Stomach (tissue), 9 donors: ENCODE results near the gene TBRG1. TPM values are rescaled to one million over a fixed set of nuclear protein-coding genes. Genes with fewer than 3 reads are reported as not detected.

Experiments
- DNase-seq, 2 donors: peaks; one replicate each; pipeline versions ENCODE4 v3.0.0 to v3.0.0-alpha.2; 2013 to 2019
- H3K27ac ChIP-seq, 5 donors: fragments of 200-600 bp in 4 of 5; sonication (generic) in 4 of 5; one replicate each; pipeline ENCODE4 v1.5.1; 2013 to 2019; ENCODE audit warnings: mild to moderate bottlenecking in 1 of 5, moderate library complexity in 1 of 5
- H3K27me3 ChIP-seq, 3 donors: fragments of 200-600 bp; sonication (generic); one replicate each; pipeline ENCODE4 v1.5.1; 2017 to 2019; ENCODE audit warnings: mixed run types in 1 of 3
- H3K36me3 ChIP-seq, 4 donors: fragments of 200-600 bp; sonication (generic); 1 replicate in 3 of 4; 2 replicates in 1 of 4; pipeline ENCODE4 v1.5.1; 2016 to 2019
- H3K4me1 ChIP-seq, 4 donors: fragments of 200-600 bp; sonication (generic); one replicate each; pipeline ENCODE4 v1.5.1; 2016 to 2019
- H3K4me3 ChIP-seq, 4 donors: fragments of 200-600 bp; sonication (generic) in 3 of 4; one replicate each; pipeline ENCODE4 v1.5.1; 2016 to 2019; ENCODE audit warnings: mild to moderate bottlenecking in 1 of 4
- H3K9me3 ChIP-seq, 4 donors: fragments of 200-600 bp; sonication (generic); one replicate each; pipeline ENCODE4 v1.5.1; 2016 to 2019
- EP300 ChIP-seq: sonication (generic); formaldehyde crosslinking; IDR thresholded peaks from one replicate; pipeline ENCODE4 v1.6.1; 2017; ENCODE audit warnings: antibody characterized with exemption
- POLR2A ChIP-seq, 4 donors: fragments of 450-650 bp; IDR thresholded peaks; one replicate each; pipeline ENCODE4 v1.6.1; 2016; ENCODE audit warnings: antibody characterized with exemption in 4 of 4, control low read depth in 2 of 4, mild to moderate bottlenecking in 1 of 4, moderate library complexity in 1 of 4
- POLR2AphosphoS5 ChIP-seq, 3 donors: sonication (generic); formaldehyde crosslinking; IDR thresholded peaks; one replicate each; pipeline ENCODE4 v1.6.1; 2016; ENCODE audit warnings: antibody characterized with exemption in 3 of 3
- WGBS, 5 donors: extraction: QIAGEN DNeasy Blood & Tissue Kit in 3 of 5; methylation state at CpG; one replicate each; pipeline versions ENCODE4 v1.1.5 to v1.1.7; 2013 to 2018; 5-methylcytosine and 5-hydroxymethylcytosine counted together
- intact Hi-C: fragments of 100-400 bp; cut with DNase I; formaldehyde crosslinking; loops from one replicate; pipeline ENCODE4 v1.15.1; 2023; ENCODE audit warnings: low total_unique reads
- polyA plus RNA-seq, 3 donors: library from polyadenylated mRNA; stranded (reverse); fragments of 200-250 nt; gene quantifications; one replicate each; pipeline ENCODE4 v1.2.3, GENCODE V29; 2013
- total RNA-seq, 5 donors: library from RNA; depleted of rRNA; stranded (reverse); fragments of >200 nt; gene quantifications; one replicate each; pipeline versions ENCODE4 v1.1.0 to v1.2.3, GENCODE V29; 2014 to 2016
- TF ChIP-seq, protein P1 (sequence below), 7 experiments: fragments of 450-650 bp in 4 of 7; fragments of 200-600 bp in 3 of 7; sonication (generic) in 3 of 7; IDR thresholded peaks; one replicate each; pipeline ENCODE4 v1.5.1; 2016 to 2019; ENCODE audit warnings: antibody characterized with exemption in 7 of 7, control low read depth in 2 of 7, mild to moderate bottlenecking in 1 of 7
- donor health status: healthy with polysubstance abuse.
- donor health status: Bipolar disorder and iron deficiency.
- donor health status: healthy.

Gene TBRG1
- total and polyA plus RNA-seq, 8 donors, result 16.9 to 130 (median 31.6) TPM

- intact Hi-C loops, result loop anchor here (10.0 kb wide), 1 partner anchor 167 kb away; no protein-coding TSS in a partner anchor
- Histone ChIP-seq H3K27me3 (no peaks in the 10 kb centered on the region), H3K4me3 (no peak overlapping the region), H3K27ac (no peak overlapping the region), H3K36me3 (no peaks in the 10 kb centered on the region), H3K9me3 (no peaks in the 10 kb centered on the region), H3K4me1 (no peaks in the 10 kb centered on the region)
- WGBS, 5 donors, result 57 to 83% (median 78%) methylated on average over 6 of the region's 6 CpGs
- no peak for DNase-seq
- TF ChIP-seq EP300 (no peak), POLR2AphosphoS5 (IDR thresholded peaks at IDR 0.05) (no peak), POLR2A (IDR thresholded peaks at IDR 0.05) (no peak)
- TF ChIP-seq, protein P1, sequence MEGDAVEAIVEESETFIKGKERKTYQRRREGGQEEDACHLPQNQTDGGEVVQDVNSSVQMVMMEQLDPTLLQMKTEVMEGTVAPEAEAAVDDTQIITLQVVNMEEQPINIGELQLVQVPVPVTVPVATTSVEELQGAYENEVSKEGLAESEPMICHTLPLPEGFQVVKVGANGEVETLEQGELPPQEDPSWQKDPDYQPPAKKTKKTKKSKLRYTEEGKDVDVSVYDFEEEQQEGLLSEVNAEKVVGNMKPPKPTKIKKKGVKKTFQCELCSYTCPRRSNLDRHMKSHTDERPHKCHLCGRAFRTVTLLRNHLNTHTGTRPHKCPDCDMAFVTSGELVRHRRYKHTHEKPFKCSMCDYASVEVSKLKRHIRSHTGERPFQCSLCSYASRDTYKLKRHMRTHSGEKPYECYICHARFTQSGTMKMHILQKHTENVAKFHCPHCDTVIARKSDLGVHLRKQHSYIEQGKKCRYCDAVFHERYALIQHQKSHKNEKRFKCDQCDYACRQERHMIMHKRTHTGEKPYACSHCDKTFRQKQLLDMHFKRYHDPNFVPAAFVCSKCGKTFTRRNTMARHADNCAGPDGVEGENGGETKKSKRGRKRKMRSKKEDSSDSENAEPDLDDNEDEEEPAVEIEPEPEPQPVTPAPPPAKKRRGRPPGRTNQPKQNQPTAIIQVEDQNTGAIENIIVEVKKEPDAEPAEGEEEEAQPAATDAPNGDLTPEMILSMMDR (IDR thresholded peaks at IDR 0.05), result no peak
Observed at GRCh38 chr11:124581817-124582216, 40.8 kb upstream of the TBRG1 start.

- Histone ChIP-seq H3K27me3 (no peaks in the 10 kb centered on the region), H3K4me3 (no peak overlapping the region), H3K4me1 (no peaks in the 10 kb centered on the region), H3K36me3 (no peaks in the 10 kb centered on the region), H3K9me3 (no peaks in the 10 kb centered on the region), H3K27ac (no peak overlapping the region)
- TF ChIP-seq EP300, result no peak
- TF ChIP-seq, protein P1 (IDR thresholded peaks at IDR 0.05), result no peak
- TF ChIP-seq POLR2A (IDR thresholded peaks at IDR 0.05), result no peak
- TF ChIP-seq POLR2AphosphoS5 (IDR thresholded peaks at IDR 0.05), result no peak
- no peak for DNase-seq
- WGBS, 5 donors, result 77 to 91% (median 88%) methylated on average over 2 of the region's 2 CpGs
- intact Hi-C loops, result loop anchor here (10.0 kb wide), 1 partner anchor 168 kb away; no protein-coding TSS in a partner anchor
Observed at GRCh38 chr11:124582565-124582964, 40.1 kb upstream of the TBRG1 start.

- Histone ChIP-seq H3K4me1 (no peaks in the 10 kb centered on the region), H3K4me3 (no peak overlapping the region), H3K36me3 (no peaks in the 10 kb centered on the region), H3K27me3 (no peaks in the 10 kb centered on the region), H3K9me3 (no peaks in the 10 kb centered on the region), H3K27ac (no peak overlapping the region)
- TF ChIP-seq POLR2A (IDR thresholded peaks at IDR 0.05) (no peak), EP300 (no peak), POLR2AphosphoS5 (IDR thresholded peaks at IDR 0.05) (no peak)
- TF ChIP-seq, protein P1 (IDR thresholded peaks at IDR 0.05), result no peak
- WGBS, 5 donors, result 23 to 56% (median 46%) methylated on average over 8 of the region's 8 CpGs
- no peak for DNase-seq
- intact Hi-C loops, result loop anchor here (10.0 kb wide), 1 partner anchor 169 kb away; no protein-coding TSS in a partner anchor
Observed at GRCh38 chr11:124583781-124584180, 38.9 kb upstream of the TBRG1 start.

- no peak for DNase-seq
- WGBS, 5 donors, result 51 to 68% (median 57%) methylated on average over 4 of the region's 4 CpGs
- no peak overlapping the region for H3K27ac ChIP-seq
- H3K36me3 ChIP-seq, result no peaks in the 10 kb centered on the region
- TF ChIP-seq POLR2A (IDR thresholded peaks at IDR 0.05) (no peak), POLR2AphosphoS5 (IDR thresholded peaks at IDR 0.05) (no peak), EP300 (no peak)
- no peaks in the 10 kb centered on the region for H3K9me3 ChIP-seq
- H3K4me1 ChIP-seq, result no peaks in the 10 kb centered on the region
- no peak overlapping the region for H3K4me3 ChIP-seq
- intact Hi-C loops, result loop anchor here (10.0 kb wide), 1 partner anchor 170 kb away; no protein-coding TSS in a partner anchor
- H3K27me3 ChIP-seq, result no peaks in the 10 kb centered on the region
Observed at GRCh38 chr11:124584681-124585372, 37.8 kb upstream of the TBRG1 start.
